TTC549 (cell line): ENCODE results near the gene RAP1GAP2.
"Not testable (repeated sequence)": the region's sequence is repeated elsewhere in the genome, so short reads cannot be mapped to it uniquely, and the experiment has no call there.

ENCODE experiments used
- FAIRE-seq: peaks from 2 replicates; lab custom pipeline; 2012; peaks lifted over from hg19 to GRCh38; lab: Jason Lieb, UNC

Gene RAP1GAP2

GRCh38 chr17:3049705-3050295 lies 253.6 kb downstream of the RAP1GAP2 start:
- no peak for FAIRE-seq

GRCh38 chr17:3054868-3055267 lies 258.6 kb downstream of the RAP1GAP2 start:
- not testable (repeated sequence) for FAIRE-seq

DNA sequence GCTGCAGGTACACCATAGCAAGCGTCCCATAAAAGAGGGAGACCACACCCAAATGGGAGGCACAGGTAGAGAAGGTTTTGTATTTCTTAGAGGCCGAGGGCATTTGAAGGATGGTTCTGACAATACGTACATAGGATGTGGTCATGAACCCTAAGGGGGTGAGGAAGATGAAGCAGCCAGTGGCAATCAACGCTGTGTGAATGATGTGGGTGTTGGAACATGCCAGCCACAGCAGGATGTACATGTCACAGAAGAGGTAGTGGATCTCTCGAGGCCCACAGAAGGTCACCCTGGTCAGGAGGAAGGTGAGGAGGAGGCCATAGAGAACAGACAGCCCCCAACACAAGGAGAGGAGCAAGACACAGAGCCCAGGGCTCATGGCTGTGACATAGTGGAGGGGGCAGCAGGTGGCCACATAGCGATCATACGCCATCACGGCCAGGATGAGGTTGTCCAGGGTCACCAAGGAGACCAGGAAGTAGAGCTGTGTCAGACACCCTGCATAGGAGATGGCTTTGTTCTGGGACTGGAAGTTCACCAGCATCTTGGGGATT lies 266.7 kb downstream of the RAP1GAP2 start:
- FAIRE-seq: not testable (repeated sequence)

GRCh38 chr17:3063507-3063906 lies 267.3 kb downstream of the RAP1GAP2 start, which contains the start of gene OR1D5:
OR1D5 (minus strand) TSS chr17:3063607; CDS start chr17:3063607, 0 bp downstream.
- not testable (repeated sequence) for FAIRE-seq

- FAIRE-seq: not testable (repeated sequence)
Measured at GRCh38 chr17:3065192-3065591, 269.0 kb downstream of the RAP1GAP2 start.

GRCh38 chr17:3073850-3074249 lies 277.6 kb downstream of the RAP1GAP2 start:
- not testable (repeated sequence) for FAIRE-seq
